ENCODE results near the gene SPRYD4. TPM values are rescaled to one million over a fixed set of nuclear protein-coding genes. Genes with fewer than 3 reads are reported as not detected.

Gene SPRYD4
- total RNA-seq, 4 donors from 2014 or later, result 1.1 to 3.7 (median 2.3) TPM

DNA sequence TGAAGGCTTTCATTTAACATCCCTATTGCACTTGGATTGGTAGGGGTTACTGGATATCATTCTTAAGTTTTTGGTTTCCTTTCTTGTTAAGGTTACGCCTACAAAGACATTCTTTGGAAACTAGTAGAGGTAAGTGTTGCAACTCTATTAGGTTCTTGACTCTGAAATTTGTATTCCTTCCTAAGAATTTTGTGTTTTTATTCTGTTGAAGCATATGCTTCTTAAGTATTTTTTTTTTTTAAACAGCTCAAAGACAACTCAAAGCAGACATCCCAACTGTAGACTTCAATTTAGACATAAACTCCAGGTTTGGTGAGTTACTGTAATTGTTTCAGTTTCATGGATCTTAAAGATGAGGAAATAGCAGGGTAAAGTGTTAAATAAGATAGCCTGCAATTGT, 52.1 kb downstream of the SPRYD4 start:
- H3K27ac ChIP-seq, result peak overlapping the region; percentile 84 to 99 (median 90)
- peaks cover 0 to 57% (median 18%) of the 10 kb centered on the region in 3 donors for H3K4me1 ChIP-seq
- no peaks in the 10 kb centered on the region for H3K9me3 ChIP-seq
- H3K27me3 ChIP-seq, result no peaks in the 10 kb centered on the region
- no peaks in the 10 kb centered on the region for H3K36me3 ChIP-seq
- 25 to 40% methylated on average over 1 of the region's 1 CpG for WGBS, 2 donors (ENCODE audit: low coverage in 1 of 2)
- TF ChIP-seq POLR2A (IDR thresholded peaks at IDR 0.05) (no peak), POLR2AphosphoS5 (IDR thresholded peaks at IDR 0.05) (no peak), EP300 (IDR thresholded peaks at IDR 0.05) (no peak)
- TF ChIP-seq, protein P1, sequence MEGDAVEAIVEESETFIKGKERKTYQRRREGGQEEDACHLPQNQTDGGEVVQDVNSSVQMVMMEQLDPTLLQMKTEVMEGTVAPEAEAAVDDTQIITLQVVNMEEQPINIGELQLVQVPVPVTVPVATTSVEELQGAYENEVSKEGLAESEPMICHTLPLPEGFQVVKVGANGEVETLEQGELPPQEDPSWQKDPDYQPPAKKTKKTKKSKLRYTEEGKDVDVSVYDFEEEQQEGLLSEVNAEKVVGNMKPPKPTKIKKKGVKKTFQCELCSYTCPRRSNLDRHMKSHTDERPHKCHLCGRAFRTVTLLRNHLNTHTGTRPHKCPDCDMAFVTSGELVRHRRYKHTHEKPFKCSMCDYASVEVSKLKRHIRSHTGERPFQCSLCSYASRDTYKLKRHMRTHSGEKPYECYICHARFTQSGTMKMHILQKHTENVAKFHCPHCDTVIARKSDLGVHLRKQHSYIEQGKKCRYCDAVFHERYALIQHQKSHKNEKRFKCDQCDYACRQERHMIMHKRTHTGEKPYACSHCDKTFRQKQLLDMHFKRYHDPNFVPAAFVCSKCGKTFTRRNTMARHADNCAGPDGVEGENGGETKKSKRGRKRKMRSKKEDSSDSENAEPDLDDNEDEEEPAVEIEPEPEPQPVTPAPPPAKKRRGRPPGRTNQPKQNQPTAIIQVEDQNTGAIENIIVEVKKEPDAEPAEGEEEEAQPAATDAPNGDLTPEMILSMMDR (IDR thresholded peaks at IDR 0.05), result no peak
- peak overlapping the region; percentile 0 to 54 for H3K4me3 ChIP-seq
- ATAC-seq, result peak; percentile 39

DNA sequence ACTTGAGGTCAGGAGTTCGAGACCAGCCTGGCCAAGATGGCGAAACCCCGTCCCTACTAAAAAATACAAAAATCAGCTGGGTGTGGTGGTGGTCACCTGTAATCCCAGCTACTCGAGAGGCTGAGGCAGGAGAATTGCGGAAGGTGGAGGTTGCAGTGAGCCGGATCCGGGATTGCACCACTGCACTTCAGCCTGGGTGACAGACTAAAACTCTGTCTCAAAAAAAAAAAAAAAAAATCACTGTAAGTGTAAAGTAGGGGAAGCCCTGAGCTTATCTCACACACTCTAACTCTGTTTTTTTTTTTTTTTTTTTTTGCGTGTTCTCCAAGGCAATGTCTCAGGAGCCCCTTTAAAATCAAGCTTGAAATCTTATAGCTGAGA, 52.8 kb downstream of the SPRYD4 start:
- 12 to 19% methylated on average over 3 to 5 of the region's 8 CpGs for WGBS, 2 donors (ENCODE audit: low coverage in 1 of 2)
- no peaks in the 10 kb centered on the region for H3K36me3 ChIP-seq
- H3K4me3 ChIP-seq, result peak overlapping the region; percentile 54 to 97
- H3K27ac ChIP-seq, result peak overlapping the region; percentile 84 to 99 (median 90)
- H3K4me1 ChIP-seq, result peaks cover 0 to 64% (median 23%) of the 10 kb centered on the region in 3 donors
- TF ChIP-seq POLR2A (IDR thresholded peaks at IDR 0.05), result no peak
- TF ChIP-seq, protein P1 (IDR thresholded peaks at IDR 0.05), result no peak
- no peak for TF ChIP-seq EP300 (IDR thresholded peaks at IDR 0.05)
- no peak for TF ChIP-seq POLR2AphosphoS5 (IDR thresholded peaks at IDR 0.05)
- peak; percentile 35 for ATAC-seq
- H3K9me3 ChIP-seq, result no peaks in the 10 kb centered on the region
- H3K27me3 ChIP-seq, result no peaks in the 10 kb centered on the region

DNA sequence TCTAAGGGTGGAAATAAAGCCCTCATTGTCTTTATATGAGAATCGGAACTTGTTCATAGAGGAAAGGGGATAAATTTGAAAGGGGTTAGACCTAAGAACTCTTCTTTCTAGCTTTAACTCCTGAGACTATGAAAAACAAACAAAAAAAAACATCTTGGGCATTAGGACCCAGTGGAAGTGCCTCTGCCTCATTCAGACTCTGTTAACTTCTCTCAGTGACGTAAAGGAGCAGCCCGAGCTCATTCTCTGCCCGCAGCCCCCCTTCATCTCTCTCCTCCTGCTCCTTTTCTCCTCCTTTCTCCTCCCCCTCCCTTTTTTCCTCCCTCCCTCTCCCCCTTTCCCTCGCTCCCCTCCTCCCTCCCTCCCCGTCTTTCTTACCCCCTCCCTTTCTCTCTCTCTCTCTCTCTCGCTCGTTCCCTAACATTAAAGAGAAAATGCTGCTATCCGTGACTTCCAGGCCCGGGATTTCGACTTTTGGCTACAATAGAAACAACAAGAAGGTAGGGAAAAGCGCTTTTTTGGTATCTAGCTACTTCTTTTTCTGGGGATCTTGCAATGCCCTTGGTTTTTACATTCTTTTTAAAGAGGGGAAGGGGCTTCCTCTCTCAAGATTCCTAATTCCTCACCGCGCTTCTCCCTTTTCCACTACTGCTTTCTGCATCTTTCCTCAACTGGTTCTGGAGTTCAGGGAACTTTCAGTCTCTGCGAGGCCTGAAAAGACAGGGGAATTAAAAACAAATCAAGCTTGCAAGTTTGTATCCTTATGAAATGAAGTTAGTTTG, 53.4 kb downstream of the SPRYD4 start, which contains the start of gene RBMS2:
TSS of gene RBMS2 (plus strand) at position 231 of the 782 bp plus-strand sequence. CDS start at position 435, 204 bp downstream.
- peaks cover 0 to 70% (median 23%) of the 10 kb centered on the region in 3 donors for H3K4me1 ChIP-seq

DNA sequence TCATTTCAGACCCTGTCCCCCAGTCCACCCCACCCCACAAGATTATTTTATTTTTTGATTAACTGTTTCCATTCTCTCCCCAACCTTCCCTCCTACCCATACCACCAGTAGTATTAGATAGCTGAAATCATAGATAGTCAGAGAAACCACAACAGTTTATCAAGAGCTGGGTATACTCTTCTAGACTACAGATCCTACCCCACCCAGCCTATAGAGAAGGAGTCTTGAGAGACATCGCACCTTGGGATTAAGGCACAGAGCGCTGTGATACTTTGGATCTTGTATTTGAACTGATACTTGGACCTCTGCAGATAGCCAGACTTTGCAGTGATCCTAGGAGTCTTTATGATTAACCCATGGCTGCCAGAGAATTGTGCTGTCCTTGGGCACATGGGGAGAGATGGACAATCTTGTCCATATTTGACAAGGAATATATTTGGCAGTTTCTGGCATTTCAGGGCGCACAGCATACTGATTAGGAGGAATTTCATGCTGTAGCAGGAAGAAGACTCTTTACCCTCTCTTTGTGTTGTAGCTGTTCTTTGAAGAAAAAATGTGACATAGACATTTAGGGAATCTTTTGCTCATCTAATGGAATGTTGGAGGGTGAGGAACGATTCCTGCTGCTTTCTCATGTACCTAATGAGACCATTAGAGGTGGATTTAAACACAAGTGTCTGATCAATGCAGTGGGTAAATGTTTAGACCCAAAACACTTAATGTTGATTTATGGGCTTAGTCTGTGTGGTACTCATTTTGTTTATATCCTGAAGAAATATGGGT, 54.2 kb downstream of the SPRYD4 start:
- 0 to 7% methylated on average over 4 of the region's 4 CpGs for WGBS, 2 donors (ENCODE audit: low coverage in 1 of 2)
- Histone ChIP-seq H3K9me3 (no peaks in the 10 kb centered on the region), H3K27ac (peak overlapping the region; percentile 84 to 99 (median 90)), H3K4me1 (peaks cover 0 to 78% (median 23%) of the 10 kb centered on the region in 3 donors), H3K27me3 (no peaks in the 10 kb centered on the region), H3K4me3 (peak overlapping the region; percentile 54 to 97), H3K36me3 (no peaks in the 10 kb centered on the region)
- no peak for ATAC-seq
- no peak for TF ChIP-seq POLR2AphosphoS5 (IDR thresholded peaks at IDR 0.05)
- TF ChIP-seq EP300 (IDR thresholded peaks at IDR 0.05), result no peak
- TF ChIP-seq POLR2A (IDR thresholded peaks at IDR 0.05), result no peak
- TF ChIP-seq, protein P1 (IDR thresholded peaks at IDR 0.05), result no peak

More for the DNA sequence above, 53.4 kb downstream of the SPRYD4 start, which contains the start of gene RBMS2:
- 0% methylated on average over 10 to 14 of the region's 15 CpGs for WGBS, 2 donors (ENCODE audit: low coverage in 1 of 2)
- peak within 1 kb of the TSS; percentile 84 to 99 (median 90) for H3K27ac ChIP-seq
- peak within 1 kb of the TSS; percentile 54 to 97 for H3K4me3 ChIP-seq
- TF ChIP-seq POLR2A (IDR thresholded peaks at IDR 0.05), result no peak
- TF ChIP-seq, protein P1 (IDR thresholded peaks at IDR 0.05), result no peak
- TF ChIP-seq POLR2AphosphoS5 (IDR thresholded peaks at IDR 0.05), result no peak
- no peak for TF ChIP-seq EP300 (IDR thresholded peaks at IDR 0.05)
- H3K36me3 ChIP-seq, result no peaks in the 10 kb centered on the region
- no peaks in the 10 kb centered on the region for H3K27me3 ChIP-seq
- H3K9me3 ChIP-seq, result no peaks in the 10 kb centered on the region
- peak; percentile 96 for ATAC-seq
